ENCODE results near the gene SELPLG.
"Not testable (repeated sequence)": the region's sequence is repeated elsewhere in the genome, so short reads cannot be mapped to it uniquely, and the experiment has no call there.

SELPLG gene

DNA sequence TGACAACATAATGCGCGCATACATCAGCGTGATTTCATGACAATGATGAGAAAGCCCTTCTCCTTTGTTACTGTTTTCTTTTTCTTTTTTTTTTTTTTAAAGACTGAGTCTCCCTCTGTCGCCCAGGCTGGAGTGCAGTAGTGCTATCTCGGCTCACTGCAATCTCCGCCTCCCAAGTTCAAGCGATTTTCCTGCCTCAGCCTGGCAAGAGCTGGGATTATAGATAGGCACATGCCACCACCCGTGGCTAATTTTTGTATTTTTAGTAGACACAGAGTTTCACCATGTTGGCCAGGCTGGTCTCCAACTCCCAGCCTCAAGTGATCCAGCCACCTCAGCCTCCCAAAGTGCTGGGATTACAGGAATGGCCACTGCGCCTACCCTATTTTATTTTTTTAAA lies 20.9 kb upstream of the SELPLG start:
- DNase-seq: not testable (repeated sequence)

DNA sequence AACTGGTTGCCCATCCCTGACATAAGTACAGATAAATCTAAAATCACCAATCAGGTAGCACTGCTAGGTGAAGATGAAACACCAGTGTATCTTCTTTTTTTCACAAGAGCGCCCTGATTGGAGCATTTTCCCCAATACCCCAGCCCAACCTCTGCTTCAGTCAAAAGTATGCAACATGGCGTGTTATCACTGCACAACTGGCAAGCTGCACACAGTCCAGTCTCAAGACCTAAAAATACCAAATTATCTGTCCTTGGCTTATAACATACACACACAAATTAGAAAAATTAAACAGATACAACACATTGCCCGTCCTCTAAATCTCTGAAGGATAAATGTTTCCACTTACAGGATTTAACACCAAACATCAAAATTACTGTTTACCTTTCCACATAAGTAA lies 20.2 kb upstream of the SELPLG start:
- DNase-seq: no peak

DNA sequence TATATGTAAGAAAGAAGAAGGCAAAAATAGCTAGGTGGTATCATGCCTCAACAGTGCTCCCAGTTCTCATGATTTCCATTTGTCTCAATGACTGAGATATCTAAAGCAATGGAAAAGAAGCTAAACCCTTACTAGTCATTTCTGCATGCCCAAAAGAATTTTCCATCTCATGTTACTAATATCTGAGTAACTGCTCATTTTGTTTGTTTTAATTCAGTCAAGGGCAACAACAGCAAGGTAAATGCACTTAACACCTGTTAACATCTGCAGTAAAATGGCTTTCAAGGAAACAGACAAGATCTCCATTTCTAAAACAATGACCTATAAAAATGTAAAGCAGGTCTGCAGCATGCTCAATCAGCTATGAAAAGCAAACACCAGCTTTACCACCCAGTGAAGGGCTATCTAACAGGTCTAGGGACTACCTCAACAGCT lies 19.4 kb upstream of the SELPLG start:
- no peak for DNase-seq

- no peak for DNase-seq
These were observed 16.4 kb upstream of the SELPLG start for GRCh38 chr12:108650083-108650482.

GRCh38 chr12:108649669-108650068 lies 16.0 kb upstream of the SELPLG start:
- no peak for DNase-seq

DNA sequence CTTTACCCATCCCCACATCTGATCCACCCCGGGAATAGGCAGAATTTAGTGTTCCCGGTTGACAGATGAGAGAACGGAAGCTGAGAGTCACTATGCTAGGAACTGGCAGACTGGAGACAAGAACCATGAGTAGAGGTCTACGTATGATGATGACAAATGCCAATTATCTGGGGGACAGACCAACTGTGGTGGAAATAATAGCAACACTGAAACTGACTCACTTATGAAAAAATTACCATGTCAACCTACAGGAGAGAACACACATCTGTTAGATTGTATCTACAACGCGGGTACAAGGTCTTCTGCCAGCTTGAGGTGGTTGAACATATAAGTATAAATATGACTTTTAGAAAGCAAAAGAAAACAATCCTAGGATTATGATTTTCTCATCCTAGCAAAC lies 15.4 kb upstream of the SELPLG start:
- no peak for DNase-seq

DNA sequence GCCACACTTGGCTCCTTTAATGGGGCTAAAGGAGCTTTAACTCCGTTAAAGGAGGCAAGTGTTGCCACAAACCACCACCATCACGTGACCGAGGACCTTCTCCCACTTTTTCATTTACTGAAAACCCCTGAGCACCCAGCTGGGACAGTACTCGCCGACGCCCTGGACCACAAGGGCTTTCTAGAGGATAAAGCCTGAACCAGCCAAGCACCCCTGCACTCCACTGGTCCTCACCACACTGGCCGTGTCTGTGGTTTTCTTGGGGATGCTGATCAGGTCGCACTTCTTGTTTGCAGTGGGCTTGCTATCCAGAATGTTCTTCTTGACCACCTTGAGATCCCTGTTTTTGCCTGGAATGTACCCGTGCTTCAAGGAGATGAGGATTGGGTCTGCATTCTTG lies 14.7 kb upstream of the SELPLG start:
- no peak for DNase-seq

GRCh38 chr12:108647585-108648287 lies 14.0 kb upstream of the SELPLG start:
- no peak for DNase-seq

DNA sequence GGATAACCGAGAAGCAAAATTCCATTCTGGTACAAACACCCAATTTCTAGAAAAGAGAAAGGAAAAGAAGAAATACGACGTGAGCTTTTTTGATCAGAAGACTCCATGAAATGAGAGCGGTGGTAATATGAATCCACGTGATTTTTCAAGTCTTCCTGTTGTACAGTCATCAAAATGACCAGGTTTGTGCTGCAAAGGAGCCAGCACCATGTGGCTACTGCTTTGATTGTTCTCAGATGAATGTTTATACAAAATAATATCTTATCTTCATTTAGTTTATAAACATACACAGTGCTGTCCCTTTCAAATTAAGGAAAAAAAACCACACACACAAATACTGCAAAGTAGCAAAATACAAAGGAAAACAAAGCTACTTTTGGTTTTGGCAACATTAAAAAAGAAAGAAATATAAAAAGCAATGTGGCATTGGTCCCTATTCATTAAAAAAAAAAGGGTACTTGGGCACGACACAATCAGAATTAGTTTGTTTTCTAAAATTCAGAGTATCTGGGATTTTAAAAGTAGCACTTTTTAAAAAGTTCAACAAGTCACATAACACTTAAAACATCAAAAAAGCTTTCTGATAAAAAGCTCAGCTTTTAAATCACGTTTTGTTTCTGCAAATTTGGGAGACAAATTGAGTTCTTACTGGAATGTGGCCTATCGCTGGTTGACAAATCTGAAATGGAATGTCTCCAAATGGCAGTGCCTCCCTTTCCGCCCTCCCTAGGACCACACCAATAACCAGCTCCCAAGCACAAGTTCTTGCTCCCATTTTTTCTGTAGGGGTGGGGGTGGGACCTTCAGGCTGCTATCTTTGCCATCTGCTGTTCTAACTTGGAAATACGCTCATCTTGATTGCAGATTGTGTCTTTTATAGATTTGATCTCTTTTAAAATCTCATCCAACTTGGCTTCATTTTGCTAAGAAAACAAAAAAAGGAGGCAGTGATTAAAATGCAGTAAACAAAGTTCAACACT lies 13.2 kb upstream of the SELPLG start:
- no peak for DNase-seq

GRCh38 chr12:108645686-108646599 lies 12.2 kb upstream of the SELPLG start:
- DNase-seq: no peak

- DNase-seq: no peak
These were observed 11.1 kb upstream of the SELPLG start for GRCh38 chr12:108644811-108645120.

- no peak for DNase-seq
These were observed 10.5 kb upstream of the SELPLG start for GRCh38 chr12:108643941-108644810.

DNA sequence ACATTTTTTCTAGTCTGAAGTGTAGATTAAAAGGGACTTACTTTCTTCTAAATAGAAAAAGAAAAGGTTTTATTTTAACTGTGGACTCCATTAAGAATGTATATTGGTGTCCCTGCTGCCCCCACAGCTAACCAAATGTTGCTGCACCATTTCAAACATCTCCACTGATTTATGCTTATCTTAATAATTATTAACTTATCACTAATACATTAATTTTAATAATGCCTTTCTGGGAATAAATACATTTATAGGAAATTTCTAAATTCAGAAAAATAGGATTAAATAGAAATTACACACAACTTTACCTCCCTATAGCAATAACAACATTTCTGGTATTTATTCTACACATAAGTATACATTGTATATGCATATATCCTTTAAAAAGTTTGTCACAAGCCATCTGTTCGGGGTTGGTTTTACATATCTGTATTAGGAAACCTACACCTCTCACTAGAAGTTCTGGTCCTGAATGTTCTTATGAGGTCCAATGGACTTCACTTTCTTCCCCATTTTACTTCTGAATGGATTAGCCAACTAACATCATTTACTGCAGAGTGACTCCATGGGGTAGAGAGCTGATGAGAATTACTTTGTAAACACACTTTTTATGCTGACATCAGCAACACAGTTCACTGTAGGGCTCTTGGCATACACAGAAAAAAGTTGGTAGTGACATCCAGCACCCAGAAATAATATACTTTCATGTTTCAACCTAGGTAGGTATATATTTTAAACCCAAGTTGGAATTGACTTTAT lies 9.4 kb upstream of the SELPLG start:
- DNase-seq: no peak

DNA sequence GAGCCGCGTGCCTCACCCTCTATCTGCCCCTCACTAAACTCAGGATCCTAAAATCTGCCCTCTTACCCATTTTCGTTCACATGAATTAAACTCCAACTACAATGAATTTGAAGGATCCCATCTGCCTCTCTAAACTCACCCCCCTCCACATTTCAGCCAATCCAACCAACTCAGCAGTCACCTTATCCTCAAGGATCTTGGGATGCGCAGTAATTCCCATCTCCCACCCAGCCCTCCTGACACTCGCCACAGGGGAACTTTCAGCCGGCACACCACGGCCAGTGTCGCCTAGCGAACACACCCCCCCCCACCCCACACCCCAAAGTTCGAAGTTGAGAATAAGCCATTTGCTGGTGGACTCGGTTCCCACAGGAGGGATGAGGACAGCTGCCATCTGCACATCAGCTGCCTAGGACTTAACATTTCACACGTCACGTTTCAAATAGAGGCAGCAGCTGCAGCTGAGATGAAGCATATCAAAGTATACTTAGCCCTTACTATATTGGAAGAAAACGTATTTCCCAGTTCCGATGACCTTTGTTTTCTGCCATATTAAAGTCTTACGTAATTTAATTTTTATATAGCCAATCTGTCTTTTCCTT lies 8.7 kb upstream of the SELPLG start:
- DNase-seq: no peak

DNA sequence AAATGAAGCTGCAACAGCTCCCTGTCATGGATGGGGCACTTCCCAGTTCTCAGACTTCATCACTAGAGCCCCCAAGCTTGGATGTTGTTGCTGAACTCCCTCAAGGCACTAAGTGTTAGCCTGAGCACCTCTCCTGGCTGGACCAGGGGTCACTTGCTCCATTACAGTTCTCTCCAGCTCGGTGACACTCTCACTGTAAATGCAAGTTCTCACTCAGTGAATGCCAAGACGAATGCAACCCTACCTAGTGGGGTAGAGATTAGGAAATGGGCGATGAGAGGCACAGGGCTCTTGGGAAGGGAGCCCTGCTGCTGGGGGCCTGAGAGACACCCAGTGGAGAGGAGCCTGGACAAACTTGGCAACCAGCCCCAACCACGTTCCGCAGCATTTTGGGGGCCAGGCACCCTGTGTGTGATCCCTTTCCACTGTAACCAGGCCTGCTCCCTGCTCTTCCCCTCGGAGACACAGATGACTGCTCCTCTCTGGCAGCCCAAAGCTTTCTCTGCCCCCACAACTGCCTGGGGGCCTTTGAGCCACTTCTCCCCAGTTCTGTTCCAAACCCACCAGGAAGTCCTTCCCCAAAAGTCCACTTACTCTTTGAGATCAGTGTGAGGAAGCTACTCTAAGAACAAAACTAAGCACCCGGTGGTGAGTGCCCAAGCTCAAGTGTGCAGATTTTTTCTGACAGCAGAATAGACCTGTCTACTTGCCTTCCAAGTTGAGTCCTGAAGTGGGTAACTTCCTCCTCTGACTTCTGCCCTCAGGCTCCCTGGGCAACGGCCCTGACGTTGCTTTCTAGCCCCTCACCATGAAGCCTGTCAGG lies 8.0 kb upstream of the SELPLG start:
- DNase-seq: no peak

- DNase-seq: no peak
These were observed 7.2 kb upstream of the SELPLG start for GRCh38 chr12:108640802-108641445.

GRCh38 chr12:108638997-108639822 lies 5.5 kb upstream of the SELPLG start:
- no peak for DNase-seq

- DNase-seq: no peak
These were observed 4.6 kb upstream of the SELPLG start for GRCh38 chr12:108638141-108638827.
